HG02938 (cell line): ENCODE results near the gene IDH3G.

Source experiments
- ATAC-seq: cut with Tn5 transposase; IDR thresholded peaks from one replicate; pipeline ENCODE4 v1.9.1; 2021; ENCODE audit warnings: mild to moderate bottlenecking, moderate library complexity; ENCODE audit not compliant: unreplicated experiment

The IDH3G gene

GRCh38 chrX:153736071-153736820 lies 57.9 kb downstream of the IDH3G start:
- ATAC-seq: no peak
